ENCODE measurements around the gene POLE. TPM values are rescaled to one million over a fixed set of nuclear protein-coding genes. Genes with fewer than 3 reads are reported as not detected.

POLE gene
- total RNA-seq, 1 donor from 2014 or later, result 26.9 TPM

DNA sequence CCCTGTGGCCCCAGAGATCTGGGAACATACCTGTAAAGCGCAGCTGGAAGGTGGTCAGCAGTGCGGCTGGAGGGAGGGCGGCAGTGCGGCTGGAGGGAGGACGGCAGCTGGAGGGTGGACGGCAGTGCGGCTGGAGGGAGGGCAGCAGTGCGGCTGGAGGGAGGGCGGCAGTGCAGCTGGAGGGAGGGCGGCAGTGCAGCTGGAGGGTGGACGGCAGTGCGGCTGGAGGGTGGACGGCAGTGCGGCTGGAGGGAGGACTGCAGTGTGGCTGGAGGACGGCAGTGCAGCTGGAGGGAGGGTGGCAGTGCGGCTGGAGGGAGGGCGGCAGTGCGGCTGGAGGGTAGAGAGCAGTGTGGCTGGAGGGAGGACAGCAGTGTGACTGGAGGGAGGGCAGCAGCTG, 100.2 kb downstream of the POLE start:
- FAIRE-seq (no peak), DNase-seq (ENCODE audit: low spot score in 2 of 2) (no peak)

DNA sequence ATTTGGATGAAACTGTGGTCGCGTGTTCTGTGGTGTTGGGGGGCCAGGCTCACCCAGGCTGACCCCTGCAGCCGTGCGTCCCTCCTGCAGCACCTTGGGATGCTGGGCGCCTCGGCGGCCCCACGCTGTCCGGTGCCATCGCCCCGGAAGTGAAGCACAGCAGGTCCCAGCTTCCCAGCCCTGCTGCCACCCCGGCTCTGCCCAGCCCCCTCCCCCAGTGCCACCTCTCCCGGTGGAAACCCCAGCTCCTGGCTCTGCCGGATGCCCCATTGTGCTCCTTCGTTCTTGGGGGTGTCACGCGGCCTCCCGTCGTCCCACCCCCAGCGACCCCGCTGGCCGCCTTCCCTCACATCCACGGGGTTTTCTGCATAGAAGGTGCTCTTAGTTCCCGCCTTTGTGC, 102.0 kb downstream of the POLE start:
- FAIRE-seq (no peak), DNase-seq (ENCODE audit: low spot score in 2 of 2) (no peak)

DNA sequence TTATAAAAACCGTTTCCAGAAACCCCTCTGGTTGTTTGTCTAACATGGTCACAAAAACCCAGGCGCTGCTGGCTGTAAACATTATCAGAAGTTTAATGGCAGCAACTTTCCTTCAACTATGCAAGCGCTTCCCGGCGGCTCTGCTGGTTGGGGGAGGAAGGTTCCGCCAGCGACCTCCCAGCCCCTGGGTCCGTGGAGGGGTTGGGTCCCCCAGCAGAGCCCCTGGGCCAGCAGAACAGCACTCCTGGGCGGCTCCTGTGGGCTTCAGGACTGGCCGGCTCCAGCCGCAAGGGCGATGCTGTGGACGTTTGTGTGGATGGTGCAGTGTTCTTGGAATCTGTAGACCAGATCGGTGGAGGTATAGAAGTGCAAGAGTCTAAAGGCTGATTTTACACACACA, 102.7 kb downstream of the POLE start:
- DNase-seq (ENCODE audit: low spot score in 2 of 2) (no peak), FAIRE-seq (no peak)

DNA sequence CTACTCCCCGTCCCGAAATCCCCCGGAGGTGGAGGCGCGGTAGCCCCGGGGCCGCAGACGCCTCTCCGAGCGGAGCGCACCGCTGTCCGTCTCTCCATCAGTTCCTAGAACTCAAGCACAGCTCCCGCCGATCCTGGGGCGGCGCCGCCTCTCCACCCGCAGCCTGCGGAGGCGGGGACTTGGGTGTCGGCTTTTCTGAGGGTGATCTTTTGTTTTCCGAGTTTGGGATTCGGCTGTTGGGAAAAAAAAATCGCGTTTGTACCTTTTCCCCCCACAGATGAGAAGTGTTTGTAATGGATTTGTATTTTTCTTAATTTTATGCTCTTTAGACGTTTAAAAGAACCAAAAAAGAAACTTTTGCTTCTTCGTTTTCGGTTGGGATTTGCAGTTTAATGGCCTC, 103.4 kb downstream of the POLE start:
- FAIRE-seq (no peak), DNase-seq (ENCODE audit: low spot score in 2 of 2) (no peak)

DNA sequence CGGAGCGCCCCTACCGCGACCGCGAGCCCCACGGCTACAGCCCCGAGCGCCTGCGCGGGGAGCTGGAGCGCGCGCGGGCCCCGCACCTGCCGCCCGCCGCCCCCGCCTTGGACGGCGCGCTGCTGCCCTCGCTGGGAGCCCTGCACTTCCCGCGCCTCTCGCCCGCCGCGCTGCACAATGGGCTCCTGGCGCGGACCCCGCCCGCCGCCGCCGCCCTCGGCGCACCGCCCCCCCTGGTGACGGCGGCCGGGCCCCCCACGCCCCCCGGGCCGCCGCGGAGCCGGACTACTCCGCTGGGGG, 103.8 kb downstream of the POLE start:
- DNase-seq (ENCODE audit: low spot score in 2 of 2) (no peak), FAIRE-seq (no peak)

DNA sequence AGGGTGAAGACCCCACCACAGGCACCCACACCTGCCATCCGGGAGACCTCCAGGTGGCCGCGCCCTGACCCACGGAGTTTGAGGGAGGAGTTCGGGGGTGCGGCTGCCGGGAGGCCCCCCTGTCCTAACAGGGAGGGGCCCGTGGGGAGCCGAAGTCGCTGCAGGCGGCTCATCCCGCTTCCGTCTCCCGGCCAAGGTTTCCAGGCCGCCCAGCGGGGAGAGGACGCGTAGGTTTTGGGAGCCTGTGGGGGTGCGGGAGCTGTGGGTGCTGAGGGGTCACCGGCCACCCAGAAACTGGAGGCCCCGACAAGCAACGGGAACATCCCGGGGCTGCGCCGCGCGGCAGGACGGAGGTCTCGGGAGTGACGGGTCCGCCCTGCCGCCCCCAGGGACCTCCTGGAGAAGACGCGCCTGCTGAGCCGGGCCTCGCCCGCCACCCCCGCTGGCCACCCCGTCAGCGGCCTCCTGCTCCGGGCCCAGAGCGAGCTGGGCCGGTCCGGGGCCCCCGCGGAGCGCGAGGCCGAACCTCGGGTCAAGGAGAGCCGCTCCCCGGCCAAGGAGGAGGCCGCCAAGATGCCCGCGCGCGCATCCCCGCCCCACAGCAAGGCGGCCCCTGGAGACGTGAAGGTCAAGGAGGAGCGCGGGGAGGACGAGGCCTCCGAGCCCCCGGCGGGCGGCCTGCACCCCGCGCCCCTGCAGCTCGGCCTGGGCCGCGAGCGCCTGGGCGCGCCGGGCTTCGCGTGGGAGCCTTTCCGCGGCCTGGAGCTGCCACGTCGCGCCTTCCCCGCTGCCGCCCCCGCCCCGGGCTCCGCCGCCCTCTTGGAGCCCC, 104.3 kb downstream of the POLE start:
- DNase-seq (ENCODE audit: low spot score in 2 of 2) (no peak), FAIRE-seq (no peak)

DNA sequence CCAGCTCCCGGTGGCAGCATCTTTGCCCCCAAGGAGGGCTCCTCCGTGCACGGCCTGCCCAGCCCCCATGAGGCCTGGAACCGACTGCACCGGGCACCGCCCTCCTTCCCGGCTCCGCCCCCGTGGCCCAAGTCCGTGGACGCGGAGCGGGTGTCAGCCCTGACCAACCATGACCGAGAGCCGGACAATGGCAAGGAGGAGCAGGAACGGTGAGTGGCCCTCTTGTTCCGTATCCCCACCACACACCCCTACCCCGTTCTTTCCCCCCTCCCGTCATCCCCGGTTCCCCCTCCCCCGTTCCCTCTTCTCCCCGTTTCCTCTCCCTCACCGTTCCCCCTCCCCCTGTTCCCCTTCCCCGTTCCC, 105.1 kb downstream of the POLE start:
- FAIRE-seq, result no peak
- no peak for DNase-seq (ENCODE audit: low spot score in 2 of 2)

DNA sequence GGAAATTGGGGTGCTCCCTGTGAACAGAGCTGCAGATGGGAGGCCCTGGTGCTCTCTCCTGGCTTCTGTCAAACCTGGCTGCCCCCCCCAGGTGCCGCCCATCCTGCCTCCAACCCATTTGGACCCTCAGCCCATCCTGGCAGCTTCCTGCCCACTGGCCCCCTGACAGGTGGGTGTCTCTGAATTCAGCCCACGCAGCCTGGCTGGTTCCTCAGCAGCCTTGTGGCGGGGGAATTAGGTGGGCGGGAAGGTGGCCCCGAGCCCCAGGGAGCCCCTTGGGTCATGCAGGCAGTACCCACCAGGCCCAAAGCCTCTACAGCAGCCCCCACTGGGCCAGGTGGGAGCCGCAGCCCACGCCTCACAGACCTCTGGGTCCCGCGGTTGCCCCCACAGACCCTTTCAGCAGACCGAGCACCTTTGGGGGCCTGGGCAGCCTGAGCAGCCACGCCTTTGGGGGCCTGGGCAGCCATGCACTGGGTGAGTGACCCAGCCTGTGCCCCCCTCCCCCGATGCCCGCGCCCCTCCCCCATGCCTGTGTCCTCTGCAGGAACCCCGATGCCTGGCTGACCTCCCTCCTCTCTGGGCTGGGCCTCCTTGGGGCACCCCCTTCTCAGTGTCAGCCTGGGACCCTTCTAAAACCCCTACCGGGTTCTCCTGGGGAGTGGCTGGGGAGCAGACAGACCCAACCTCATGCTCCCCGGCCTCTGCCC, 105.6 kb downstream of the POLE start:
- no peak for FAIRE-seq
- DNase-seq (ENCODE audit: low spot score in 2 of 2), result no peak

DNA sequence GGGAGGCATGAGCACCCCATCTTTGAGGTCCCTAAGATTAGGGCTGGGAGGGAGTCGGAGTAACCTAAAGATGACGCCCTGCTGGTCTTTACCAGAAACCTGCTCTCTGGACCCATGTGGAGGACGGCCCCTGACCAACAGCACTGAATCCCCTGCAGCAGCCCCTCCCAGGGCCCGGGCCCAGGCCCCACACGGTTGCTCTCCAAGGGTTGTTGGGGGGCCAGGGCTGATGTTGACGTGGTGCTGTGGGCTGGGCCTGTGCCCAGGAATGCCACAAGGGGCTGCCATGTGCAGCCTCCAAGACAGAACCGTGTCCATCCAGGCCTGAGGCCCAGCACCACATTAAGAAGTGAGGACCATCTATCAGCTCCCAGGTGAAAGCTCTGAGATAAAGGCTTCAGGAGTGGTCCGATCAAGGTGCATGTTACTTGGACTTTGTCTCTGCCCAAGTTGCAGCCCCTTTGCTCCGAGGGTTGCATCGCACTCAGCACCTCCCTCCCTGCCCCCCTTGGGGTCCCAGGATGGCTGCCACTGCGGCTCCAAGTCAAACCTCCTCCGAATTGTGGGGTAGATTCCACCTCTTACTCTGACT, 106.3 kb downstream of the POLE start:
- DNase-seq (ENCODE audit: low spot score in 2 of 2), result no peak
- FAIRE-seq, result no peak

DNA sequence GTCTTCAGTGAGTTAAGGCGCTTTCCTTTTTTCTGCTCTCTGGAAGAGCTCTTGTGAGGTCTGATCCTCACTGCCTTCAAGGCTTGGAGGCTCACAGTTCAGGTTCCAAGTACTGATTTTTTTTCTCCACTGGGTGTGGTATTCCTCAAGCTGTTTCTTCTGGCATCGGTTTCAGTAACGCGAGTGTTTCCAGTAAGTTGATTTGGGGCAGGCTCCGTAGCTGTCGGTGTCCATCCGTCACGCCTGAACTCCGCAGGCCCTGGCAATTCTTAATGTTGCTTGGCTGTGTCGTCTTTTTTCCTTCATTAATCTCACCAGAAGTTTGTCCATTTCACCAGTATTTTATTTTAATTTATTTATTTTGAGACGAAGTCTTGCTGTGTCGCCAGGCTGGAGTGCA, 107.4 kb downstream of the POLE start:
- DNase-seq (ENCODE audit: low spot score in 2 of 2) (no peak), FAIRE-seq (no peak)

DNA sequence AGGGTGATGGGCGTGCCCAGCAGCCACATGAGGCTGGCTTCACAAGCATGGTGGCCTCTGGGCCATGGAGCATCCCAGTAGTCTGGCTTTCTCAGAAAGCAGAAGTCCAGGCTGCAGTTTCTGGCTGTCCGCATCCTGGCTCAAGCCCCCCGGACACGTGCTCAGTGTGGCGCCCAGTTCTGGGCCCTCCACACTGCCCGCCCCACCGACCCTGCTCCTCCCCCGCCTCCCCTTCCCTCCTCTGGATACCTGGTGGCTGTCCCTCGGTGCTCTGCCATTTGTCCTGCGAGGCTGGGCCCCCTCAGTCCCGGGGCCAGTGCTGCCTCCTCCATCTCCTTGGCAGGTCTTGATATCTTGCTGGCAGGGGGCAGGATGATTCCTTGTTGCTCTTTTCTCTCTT, 108.3 kb downstream of the POLE start:
- DNase-seq (ENCODE audit: low spot score in 2 of 2), result no peak
- no peak for FAIRE-seq

DNA sequence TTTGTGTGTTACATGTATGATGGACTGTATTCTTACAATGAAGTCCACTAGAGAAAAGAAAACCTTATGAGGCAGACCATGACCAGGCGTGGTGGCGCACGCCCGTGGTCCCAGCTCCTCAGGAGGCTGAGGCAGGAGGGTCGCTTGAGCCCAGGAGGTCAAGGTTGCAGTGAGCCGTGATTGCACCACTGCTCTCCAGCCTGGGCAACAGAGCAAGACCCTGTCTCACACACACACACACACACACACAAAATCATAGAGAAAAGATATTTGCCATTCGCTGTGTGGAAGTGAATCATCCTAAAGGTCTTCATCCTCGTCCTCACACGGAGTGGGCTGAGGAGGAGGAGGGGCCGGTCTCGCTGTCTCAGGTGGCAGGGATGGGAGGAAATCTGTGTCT, 109.0 kb downstream of the POLE start:
- DNase-seq (ENCODE audit: low spot score in 2 of 2), result no peak
- FAIRE-seq, result no peak

DNA sequence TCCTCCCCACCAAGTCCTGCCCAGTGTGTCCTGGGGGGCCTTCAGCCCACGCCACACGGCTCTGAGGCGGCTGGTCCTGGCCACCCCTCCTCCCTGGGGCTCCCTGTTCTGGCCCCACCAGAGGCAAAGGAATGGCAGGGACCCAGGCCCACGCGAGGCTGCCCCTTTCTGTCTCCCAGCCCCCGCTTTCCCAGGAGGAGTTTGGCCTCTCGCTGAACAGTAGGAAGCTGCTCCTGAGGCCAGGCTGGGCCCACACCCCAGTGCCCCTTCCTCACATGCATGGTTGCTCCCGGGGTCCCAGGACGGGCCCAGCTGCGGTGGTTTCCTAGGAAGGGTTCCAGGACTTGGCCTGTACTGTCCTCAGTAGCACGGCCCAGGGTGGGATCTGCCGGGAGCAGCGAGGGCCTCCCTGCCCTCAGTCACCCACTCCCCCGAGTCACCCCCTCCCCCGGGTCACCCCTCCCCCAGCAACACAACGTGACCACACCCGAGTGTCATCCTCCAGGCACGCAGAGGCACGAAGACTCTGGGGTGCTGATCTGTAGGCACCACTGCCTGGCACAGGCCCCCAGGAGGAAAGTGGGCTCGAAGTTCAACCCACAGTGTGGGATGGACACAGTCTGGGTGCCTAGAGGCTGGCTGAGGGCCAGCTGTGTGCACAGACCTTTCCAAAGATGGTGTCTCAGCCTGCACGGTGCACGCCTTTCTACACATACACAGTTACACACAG, 109.8 kb downstream of the POLE start:
- FAIRE-seq (no peak), DNase-seq (ENCODE audit: low spot score in 2 of 2) (no peak)

DNA sequence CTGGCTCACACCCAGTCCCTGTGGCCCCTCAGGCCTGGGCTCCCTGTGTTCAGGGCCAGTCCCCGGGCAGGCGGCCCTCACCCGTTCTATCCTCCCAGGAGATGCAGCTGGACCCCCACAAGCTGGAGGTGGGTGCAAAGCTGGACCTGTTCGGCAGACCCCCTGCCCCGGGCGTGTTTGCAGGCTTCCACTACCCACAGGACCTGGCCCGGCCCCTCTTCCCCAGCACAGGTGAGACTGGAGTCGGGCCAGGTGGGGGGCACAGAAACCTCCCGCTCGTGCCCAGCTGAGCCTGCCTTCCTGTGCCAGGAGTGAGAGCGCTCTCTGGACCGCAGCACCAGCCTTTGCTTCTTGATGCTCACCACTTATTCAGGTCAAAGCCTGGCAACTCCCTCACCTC, 110.4 kb downstream of the POLE start:
- FAIRE-seq, result no peak

DNA sequence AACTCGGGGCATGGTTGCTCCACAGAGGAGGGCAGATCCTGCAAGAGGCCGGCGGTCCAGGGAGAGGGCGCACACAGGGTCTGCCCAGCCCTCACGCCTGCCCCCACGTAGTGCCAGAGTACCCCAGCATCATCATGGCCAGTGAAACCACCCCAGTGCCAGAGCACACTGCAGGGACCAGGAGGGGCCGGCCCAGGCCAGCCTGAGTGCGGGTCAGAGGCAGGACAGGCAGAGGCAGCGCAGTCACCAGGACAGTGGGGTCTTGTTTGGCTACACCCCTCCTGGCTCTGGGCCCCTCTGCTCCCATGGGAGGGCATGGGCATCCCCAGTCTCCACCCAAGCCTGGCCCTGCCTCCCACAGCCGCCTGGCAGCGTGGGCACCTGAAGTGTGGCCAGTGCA, 111.5 kb downstream of the POLE start:
- no peak for DNase-seq (ENCODE audit: low spot score in 2 of 2)
- FAIRE-seq, result no peak

More for the DNA sequence above, 110.4 kb downstream of the POLE start:
- DNase-seq (ENCODE audit: low spot score in 2 of 2), result no peak

DNA sequence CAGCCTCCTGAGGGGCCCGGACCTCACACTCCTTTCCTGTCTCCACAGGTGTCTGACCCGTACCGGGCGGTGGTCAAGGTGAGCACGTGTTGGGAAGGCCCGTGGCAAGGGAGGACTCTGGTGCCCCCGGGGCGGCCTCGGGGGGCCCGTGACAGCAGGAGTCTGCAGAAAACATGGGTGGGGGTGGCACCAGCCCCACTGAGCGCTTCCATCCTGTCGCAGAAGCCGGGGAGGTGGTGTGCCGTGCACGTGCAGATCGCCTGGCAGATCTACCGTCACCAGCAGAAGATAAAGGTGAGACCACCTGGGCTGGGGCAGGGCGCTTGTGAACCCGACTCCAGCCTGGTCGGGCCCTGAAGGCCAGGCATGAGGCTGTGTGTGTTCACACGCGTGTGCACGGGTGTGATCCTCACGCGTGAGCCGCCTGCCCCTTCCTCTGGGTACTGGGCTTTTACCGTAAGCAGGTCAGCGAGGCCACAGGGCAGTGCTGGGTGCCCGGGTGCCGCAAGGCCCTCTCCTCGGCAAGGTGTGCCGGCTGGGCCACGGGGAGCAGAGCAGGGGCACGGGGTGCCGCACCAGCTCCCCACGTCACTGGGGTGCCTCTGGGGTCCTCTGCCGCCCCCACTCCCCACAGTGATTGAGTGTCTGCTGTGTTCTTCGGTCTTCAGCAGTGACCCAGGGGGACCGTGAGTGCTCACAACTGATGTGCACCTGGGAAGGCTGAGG, 112.7 kb downstream of the POLE start:
- no peak for DNase-seq (ENCODE audit: low spot score in 2 of 2)

More for the DNA sequence above, 112.7 kb downstream of the POLE start:
- FAIRE-seq, result no peak

Small RNAs within 50 kb of the gene (small RNA-seq; reads per million reads assigned to genes)
- gene MIR6763, result not detected
- gene RNA5SP379, result not detected

Other genes with a start within 250 kb of the POLE start
- 4.1 TPM for gene FBRSL1, start 197.2 kb downstream of the POLE start, total RNA-seq
- gene LRCOL1, start 76.8 kb downstream of the POLE start, total RNA-seq, result not detected
- gene P2RX2, start 68.6 kb downstream of the POLE start, total RNA-seq, result not detected
- gene PXMP2, start 245 bp upstream of the POLE start, total RNA-seq, result 15.9 TPM
- gene PGAM5, start 23.5 kb upstream of the POLE start, total RNA-seq, result 31.0 TPM
- gene ANKLE2, start 74.5 kb upstream of the POLE start, total RNA-seq, result 44.8 TPM
- gene GOLGA3, start 141.5 kb upstream of the POLE start, total RNA-seq, result 50.5 TPM
- gene CHFR, start 200.3 kb upstream of the POLE start, total RNA-seq, result 31.4 TPM

Data from frontal cortex (tissue), 4 donors.